ENCODE results near the gene ATRX.
"Not testable (repeated sequence)": the region's sequence is repeated elsewhere in the genome, so short reads cannot be mapped to it uniquely, and the experiment has no call there.

ATRX gene

GRCh38 chrX:77564823-77565222 is 221.2 kb downstream of the ATRX start:
- in situ Hi-C loops (cut with HindIII; ENCODE audit: low sequenced_read_pairs): no loop called here
- DNase-seq (ENCODE audit: low read depth, low spot score): peak; percentile 24
- TF ChIP-seq CTCF (IDR thresholded peaks at IDR 0.05; ENCODE audit: low read depth, low read length): no peak
- no peak overlapping the region for H3K4me3 ChIP-seq (ENCODE audit: low read depth, low read length)

- in situ Hi-C loops (cut with HindIII; ENCODE audit: low sequenced_read_pairs): no loop called here
- TF ChIP-seq CTCF (IDR thresholded peaks at IDR 0.05; ENCODE audit: low read depth, low read length): no peak
- DNase-seq (ENCODE audit: low read depth, low spot score): no peak
- no peak overlapping the region for H3K4me3 ChIP-seq (ENCODE audit: low read depth, low read length)
Observed at GRCh38 chrX:77561372-77561771, 224.6 kb downstream of the ATRX start.

- in situ Hi-C loops (cut with HindIII; ENCODE audit: low sequenced_read_pairs): no loop called here
Observed at GRCh38 chrX:77556276-77556675, 229.7 kb downstream of the ATRX start.

GRCh38 chrX:77548751-77549150 is 237.3 kb downstream of the ATRX start:
- no peak for TF ChIP-seq CTCF (IDR thresholded peaks at IDR 0.05; ENCODE audit: low read depth, low read length)
- no peak overlapping the region for H3K4me3 ChIP-seq (ENCODE audit: low read depth, low read length)
- in situ Hi-C loops (cut with HindIII; ENCODE audit: low sequenced_read_pairs): no loop called here
- no peak for DNase-seq (ENCODE audit: low read depth, low spot score)

More at GRCh38 chrX:77556276-77556675, 229.7 kb downstream of the ATRX start:
- H3K4me3 ChIP-seq (ENCODE audit: low read depth, low read length): no peak overlapping the region
- no peak for DNase-seq (ENCODE audit: low read depth, low spot score)
- no peak for TF ChIP-seq CTCF (IDR thresholded peaks at IDR 0.05; ENCODE audit: low read depth, low read length)

GRCh38 chrX:77539778-77540177 is 246.2 kb downstream of the ATRX start:
- H3K4me3 ChIP-seq (ENCODE audit: low read depth, low read length); in situ Hi-C loops (cut with HindIII; ENCODE audit: low sequenced_read_pairs); DNase-seq (ENCODE audit: low read depth, low spot score): not testable (repeated sequence)

GRCh38 chrX:77531261-77531660 is 254.8 kb downstream of the ATRX start:
- DNase-seq (ENCODE audit: low read depth, low spot score); in situ Hi-C loops (cut with HindIII; ENCODE audit: low sequenced_read_pairs); H3K4me3 ChIP-seq (ENCODE audit: low read depth, low read length): not testable (repeated sequence)

- no peak overlapping the region for H3K4me3 ChIP-seq (ENCODE audit: low read depth, low read length)
- DNase-seq (ENCODE audit: low read depth, low spot score): no peak
- in situ Hi-C loops (cut with HindIII; ENCODE audit: low sequenced_read_pairs): no loop called here
- TF ChIP-seq CTCF (IDR thresholded peaks at IDR 0.05; ENCODE audit: low read depth, low read length): no peak
Observed at GRCh38 chrX:77528034-77528433, 258.0 kb downstream of the ATRX start.
